Fibroblast of villous mesenchyme (primary cell): ENCODE data around the gene CPNE8. TPM values are rescaled to one million over a fixed set of nuclear protein-coding genes. Genes with fewer than 3 reads are reported as not detected.

Experiments
- DNase-seq: peaks from one replicate; pipeline ENCODE4 v3.0.0-alpha.2; 2010; ENCODE audit warnings: low read depth
- H3K4me3 ChIP-seq: 2 replicates; pipeline ENCODE4 v1.5.1; 2011; ENCODE audit warnings: low read depth, mild to moderate bottlenecking, low read length
- CTCF ChIP-seq: IDR thresholded peaks from 2 replicates; pipeline ENCODE4 v1.5.1; 2012; ENCODE audit warnings: low read depth, mild to moderate bottlenecking, low read length; ENCODE audit not compliant: insufficient read depth
- total RNA-seq: library from RNA; depleted of rRNA; stranded (reverse); fragments of >200 nt; gene quantifications from 2 replicates; pipeline ENCODE4 v1.2.3, GENCODE V29; 2012

Gene CPNE8
- total RNA-seq, 1 donor = 21.2 TPM

- no peak for DNase-seq
- no peak overlapping the region for H3K4me3 ChIP-seq
- no peak for TF ChIP-seq CTCF
These were observed 239.0 kb downstream of the CPNE8 start for GRCh38 chr12:38666425-38666824.

GRCh38 chr12:38664661-38665269, 240.6 kb downstream of the CPNE8 start:
- H3K4me3 ChIP-seq = no peak overlapping the region
- peak; percentile 30 for DNase-seq
- TF ChIP-seq CTCF = peak; percentile 72

- no peak for TF ChIP-seq CTCF
- DNase-seq = peak; percentile 10
- no peak overlapping the region for H3K4me3 ChIP-seq
These were observed 242.6 kb downstream of the CPNE8 start for GRCh38 chr12:38662829-38663228.

- TF ChIP-seq CTCF = no peak
- DNase-seq = no peak
- no peak overlapping the region for H3K4me3 ChIP-seq
These were observed 251.7 kb downstream of the CPNE8 start for GRCh38 chr12:38653650-38654049.

- no peak for TF ChIP-seq CTCF
These were observed 256.6 kb downstream of the CPNE8 start for GRCh38 chr12:38648813-38649212.

GRCh38 chr12:38646146-38646545, 259.2 kb downstream of the CPNE8 start:
- DNase-seq = no peak
- no peak overlapping the region for H3K4me3 ChIP-seq
- no peak for TF ChIP-seq CTCF

More at GRCh38 chr12:38648813-38649212, 256.6 kb downstream of the CPNE8 start:
- no peak for DNase-seq
- H3K4me3 ChIP-seq = no peak overlapping the region

- no peak overlapping the region for H3K4me3 ChIP-seq
- TF ChIP-seq CTCF = no peak
- no peak for DNase-seq
These were observed 265.8 kb downstream of the CPNE8 start for GRCh38 chr12:38639625-38640024.
